A549 (cell line): Measurements from ENCODE around the gene ERRFI1. TPM values are rescaled to one million over a fixed set of nuclear protein-coding genes. Genes with fewer than 3 reads are reported as not detected.
A peak's percentile ranks its signal among the peaks of the same experiment; 100 is the strongest.
"Not testable (repeated sequence)": the region's sequence is repeated elsewhere in the genome, so short reads cannot be mapped to it uniquely, and the experiment has no call there.

ENCODE experiments used
- ATAC-seq, 2 experiments: fragments of 200-7000 bp in 1 of 2; fragments of >200 bp in 1 of 2; cut with Nextera tagmentation in 1 of 2; cut with Tn5 transposase in 1 of 2; 3 replicates each; pipeline versions ENCODE4 v1.8.0 to v1.9.1; 2018 to 2020; ENCODE audit warnings: mild to moderate bottlenecking in 1 of 2, moderate library complexity in 1 of 2
- CTCF ChIA-PET: fragments of 300-600 bp; sonication (Branson Sonifier 250); formaldehyde crosslinking; extraction: SDS; loops from one replicate; lab custom pipeline; 2021; ENCODE audit warnings: antibody characterized with exemption, inconsistent platforms; lab: Yijun Ruan, JAX
- POLR2A ChIA-PET: fragments of 350-600 bp; formaldehyde crosslinking; extraction: SDS; loops from one replicate; lab custom pipeline; 2021; ENCODE audit warnings: antibody characterized with exemption, inconsistent platforms; lab: Yijun Ruan, JAX
- DNase-seq, 2 experiments: peaks; one replicate each; pipeline versions ENCODE4 v3.0.0 to v3.0.0-alpha.2; 2011 to 2016; ENCODE audit warnings: low read depth in 1 of 2, low spot score in 1 of 2
- FAIRE-seq: peaks from 2 replicates; lab custom pipeline; 2011; peaks lifted over from hg19 to GRCh38; lab: Jason Lieb, UNC
- H3K27ac ChIP-seq, 2 experiments: fragments of >200 bp; sonication (Bioruptor Twin); formaldehyde crosslinking; 3 replicates each; pipeline ENCODE4 v1.5.1; 2016 to 2017
- H3K4me1 ChIP-seq: fragments of >200 bp; sonication (Bioruptor Twin); formaldehyde crosslinking; 3 replicates; pipeline ENCODE4 v1.6.1; 2016
- H3K4me2 ChIP-seq: fragments of >200 bp; sonication (Bioruptor Twin); formaldehyde crosslinking; 3 replicates; pipeline ENCODE4 v1.6.1; 2016
- H3K4me3 ChIP-seq: fragments of >200 bp; sonication (Bioruptor Twin); formaldehyde crosslinking; 3 replicates; pipeline ENCODE4 v1.5.1; 2016
- H3K9me3 ChIP-seq: fragments of >200 bp; sonication (Bioruptor Twin); formaldehyde crosslinking; 3 replicates; pipeline ENCODE4 v1.6.1; 2016
- CHD2 ChIP-seq: fragments of 150-350 bp; IDR thresholded peaks from 2 replicates; pipeline ENCODE4 v1.6.1; 2014; ENCODE audit warnings: low read length; ENCODE audit not compliant: partially characterized antibody
- FOXS1 ChIP-seq: fragments of 250-450 bp; sonication (Bioruptor Pico); IDR thresholded peaks from 2 replicates; pipeline ENCODE4 v1.5.0; 2020; ENCODE audit warnings: mild to moderate bottlenecking, moderate library complexity
- HDAC2 ChIP-seq: fragments of 200-600 bp; sonication (generic); IDR thresholded peaks from 2 replicates; pipeline ENCODE4 v1.6.1; 2016
- HEYL ChIP-seq: fragments of 250-450 bp; sonication (Bioruptor Pico); IDR thresholded peaks from 2 replicates; pipeline ENCODE4 v1.8.0; 2021; ENCODE audit warnings: mild to moderate bottlenecking, moderate library complexity
- JUNB ChIP-seq: fragments of >200 bp; sonication (Bioruptor Twin); formaldehyde crosslinking; IDR thresholded peaks from 2 replicates; pipeline ENCODE4 v1.6.1; 2016
- NPAS2 ChIP-seq: fragments of 250-450 bp; sonication (Bioruptor Pico); IDR thresholded peaks from 2 replicates; pipeline ENCODE4 v1.8.0; 2022; ENCODE audit warnings: mild to moderate bottlenecking, moderate library complexity, borderline replicate concordance
- POLR2A ChIP-seq: IDR thresholded peaks from 2 replicates; pipeline ENCODE4 v1.6.1; 2012; ENCODE audit warnings: mild to moderate bottlenecking, low read length
- POLR2AphosphoS2 ChIP-seq: conservative IDR thresholded peaks from 2 replicates; pipeline ENCODE4 v1.6.1; 2012; ENCODE audit warnings: low read length, improper control_type of control experiment, inconsistent platforms
- RCOR1 ChIP-seq: fragments of 150-350 bp; IDR thresholded peaks from 2 replicates; pipeline ENCODE4 v1.6.1; 2014; ENCODE audit warnings: antibody characterized with exemption, low read length, low read depth
- TFCP2L1 ChIP-seq: fragments of 250-450 bp; sonication (Bioruptor Pico); IDR thresholded peaks from 2 replicates; pipeline ENCODE4 v1.5.0; 2021; ENCODE audit warnings: mild to moderate bottlenecking
- ZFP36 ChIP-seq: fragments of 450-650 bp; IDR thresholded peaks from 2 replicates; pipeline ENCODE4 v1.6.1; 2014; ENCODE audit warnings: borderline replicate concordance; ENCODE audit not compliant: partially characterized antibody
- ZSCAN20 ChIP-seq: fragments of 250-450 bp; sonication (Bioruptor Pico); IDR thresholded peaks from 2 replicates; pipeline ENCODE4 v1.8.0; 2022; ENCODE audit warnings: mild to moderate bottlenecking, moderate library complexity
- WGBS: methylation state at CpG from one replicate; pipeline ENCODE4 v1.1.6; 2017; ENCODE audit errors: missing lambda C conversion rate; 5-methylcytosine and 5-hydroxymethylcytosine counted together
- polyA plus RNA-seq, 4 experiments: library from polyadenylated mRNA; depleted of rRNA in 3 of 4; stranded (reverse); fragments of >200 nt; fragmentation: RNase III in 1 of 4; extraction: RNeasy Plus Mini Kit Qiagen cat#74134 plus additional on column Dnase treatment in 1 of 4; gene quantifications; 2 replicates in 3 of 4; 3 replicates in 1 of 4; pipeline ENCODE4 v1.2.3, GENCODE V29; 2011 to 2017
- TF ChIP-seq, protein P1 (sequence below): fragments of 250-450 bp; sonication (Bioruptor Pico); IDR thresholded peaks from 2 replicates; pipeline ENCODE4 v1.5.0; 2021; ENCODE audit warnings: mild to moderate bottlenecking, moderate library complexity, borderline replicate concordance

Gene ERRFI1
- polyA plus RNA-seq, 2 of the 4 experiments (the other 2 are of a cell fraction), result 51.0 to 217 TPM

- TF ChIP-seq, protein P1, sequence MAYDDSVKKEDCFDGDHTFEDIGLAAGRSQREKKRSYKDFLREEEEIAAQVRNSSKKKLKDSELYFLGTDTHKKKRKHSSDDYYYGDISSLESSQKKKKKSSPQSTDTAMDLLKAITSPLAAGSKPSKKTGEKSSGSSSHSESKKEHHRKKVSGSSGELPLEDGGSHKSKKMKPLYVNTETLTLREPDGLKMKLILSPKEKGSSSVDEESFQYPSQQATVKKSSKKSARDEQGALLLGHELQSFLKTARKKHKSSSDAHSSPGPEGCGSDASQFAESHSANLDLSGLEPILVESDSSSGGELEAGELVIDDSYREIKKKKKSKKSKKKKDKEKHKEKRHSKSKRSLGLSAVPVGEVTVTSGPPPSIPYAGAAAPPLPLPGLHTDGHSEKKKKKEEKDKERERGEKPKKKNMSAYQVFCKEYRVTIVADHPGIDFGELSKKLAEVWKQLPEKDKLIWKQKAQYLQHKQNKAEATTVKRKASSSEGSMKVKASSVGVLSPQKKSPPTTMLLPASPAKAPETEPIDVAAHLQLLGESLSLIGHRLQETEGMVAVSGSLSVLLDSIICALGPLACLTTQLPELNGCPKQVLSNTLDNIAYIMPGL (CRISPR knock-in tag), result no peak
Measured at GRCh38 chr1:7967651-7968050, 58.5 kb downstream of the ERRFI1 start (continued).

GRCh38 chr1:7967196-7967595, 58.9 kb downstream of the ERRFI1 start:
- ATAC-seq (no peak), FAIRE-seq (no peak), DNase-seq (no peak)
- WGBS, result 84% methylated on average over 1 of the region's 1 CpG
- Histone ChIP-seq H3K9me3 (no peaks in the 10 kb centered on the region), H3K4me2 (no peak overlapping the region), H3K4me1 (peaks cover 7% of the 10 kb centered on the region; the same call in 1 of the 3 replicates), H3K27ac (no peak overlapping the region), H3K4me3 (no peak overlapping the region)
- ChIA-PET CTCF (interaction anchor here (1.0 to 1.9 kb wide), 2 partner anchors 8 to 347 kb away, joined by 3 to 9 read pairs; no protein-coding TSS in a partner anchor), POLR2A (no interaction called here)
- no peak for TF ChIP-seq NPAS2
- TF ChIP-seq HDAC2, result no peak
- no peak for TF ChIP-seq POLR2A
- TF ChIP-seq RCOR1, result no peak

GRCh38 chr1:7964476-7964875, 61.6 kb downstream of the ERRFI1 start:
- ATAC-seq (no peak), DNase-seq (no peak), FAIRE-seq (no peak)
- WGBS, result 82% methylated on average over 3 of the region's 3 CpGs
- Histone ChIP-seq H3K4me1 (peaks cover 10% of the 10 kb centered on the region; the same call in 1 of the 3 replicates), H3K4me3 (no peak overlapping the region), H3K27ac (no peak overlapping the region), H3K4me2 (no peak overlapping the region), H3K9me3 (no peaks in the 10 kb centered on the region)
- TF ChIP-seq POLR2AphosphoS2 (no peak), FOXS1 (CRISPR knock-in tag) (no peak)
- CTCF ChIA-PET, result interaction anchor here (2.7 kb wide), 1 partner anchor 10 kb away, joined by 16 read pairs; no protein-coding TSS in a partner anchor
- POLR2A ChIA-PET, result no interaction called here

DNA sequence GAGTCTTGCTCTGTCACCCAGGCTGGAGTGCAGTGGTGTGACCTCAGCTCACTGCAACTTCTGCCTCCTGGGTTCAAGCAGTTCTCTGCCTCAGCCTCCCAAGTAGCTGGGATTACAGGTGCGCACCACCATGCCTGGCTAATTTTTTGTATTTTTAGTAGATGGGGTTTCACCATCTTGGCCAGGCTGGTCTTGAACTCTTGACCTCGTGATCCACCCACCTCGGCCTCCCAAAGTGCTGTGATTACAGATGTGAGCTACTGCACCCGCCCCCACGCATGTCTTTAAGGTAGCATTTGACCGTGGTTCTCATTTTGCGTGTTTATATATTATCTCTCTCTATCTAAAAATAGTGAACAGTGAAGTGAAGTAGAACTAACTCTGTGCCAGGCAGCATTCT, 62.3 kb downstream of the ERRFI1 start:
- H3K4me2 ChIP-seq, DNase-seq, H3K4me3 ChIP-seq, ATAC-seq, POLR2A ChIA-PET, H3K27ac ChIP-seq, FAIRE-seq, H3K4me1 ChIP-seq, H3K9me3 ChIP-seq: not testable (repeated sequence)
- CTCF ChIA-PET, result interaction anchor here (1.6 to 2.7 kb wide), 2 partner anchors 9 to 11 kb away, joined by 3 to 16 read pairs; no protein-coding TSS in a partner anchor
- WGBS, result 91% methylated on average over 7 of the region's 7 CpGs

- H3K27ac ChIP-seq, FAIRE-seq, H3K4me1 ChIP-seq, H3K4me3 ChIP-seq, ATAC-seq, H3K9me3 ChIP-seq, POLR2A ChIA-PET, DNase-seq: not testable (repeated sequence)
- CTCF ChIA-PET, result interaction anchor here (0.6 to 2.7 kb wide), 3 partner anchors 10 to 18 kb away, joined by 3 to 16 read pairs (median 3); no protein-coding TSS in a partner anchor
- 97% methylated on average over 8 of the region's 12 CpGs for WGBS
- H3K4me2 ChIP-seq, result peak overlapping the region; percentile 84; the same call in 2 of the 3 replicates
Measured at GRCh38 chr1:7963378-7963730, 62.8 kb downstream of the ERRFI1 start.

DNA sequence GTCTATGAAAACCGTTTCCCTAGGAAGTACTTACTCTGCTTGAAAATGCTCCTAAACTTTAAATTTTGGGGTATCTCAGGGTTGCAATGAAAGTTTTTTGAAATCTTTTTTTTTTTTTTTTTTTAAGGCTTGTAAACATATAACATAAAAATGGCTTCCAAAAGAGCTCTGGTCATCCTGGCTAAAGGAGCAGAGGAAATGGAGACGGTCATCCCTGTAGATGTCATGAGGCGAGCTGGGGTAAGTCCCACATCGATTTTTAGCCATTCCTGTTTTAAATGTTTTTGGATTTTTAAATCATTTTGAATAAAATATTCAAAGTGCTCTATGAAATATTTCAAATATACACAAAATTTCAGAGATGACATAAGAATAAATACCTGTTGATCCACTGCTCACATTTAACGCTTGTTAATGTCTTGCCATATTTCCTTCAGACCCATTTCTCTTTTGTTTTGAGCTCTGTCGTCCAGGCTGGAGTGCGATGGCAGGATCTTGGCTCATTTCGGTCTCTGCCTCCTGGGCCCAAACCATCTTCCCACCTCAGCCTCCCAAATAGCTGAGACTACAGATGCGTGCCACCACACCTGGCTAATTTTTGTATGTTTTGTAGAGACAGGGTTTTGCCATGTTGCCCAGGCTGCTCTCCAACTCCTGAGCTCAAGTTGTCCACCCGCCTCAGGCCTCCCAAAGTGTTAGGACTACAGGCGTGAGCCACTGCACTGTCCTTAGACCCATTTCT, 63.3 kb downstream of the ERRFI1 start:
- Histone ChIP-seq H3K27ac (peak overlapping the region; percentile 91 to 99; a peak in 4 of 6 replicates), H3K9me3 (no peaks in the 10 kb centered on the region), H3K4me2 (peak overlapping the region; percentile 84)
- no peak for ATAC-seq
- 81% methylated on average over 11 of the region's 11 CpGs for WGBS
- TF ChIP-seq ZFP36 (no peak), HEYL (no peak), TFCP2L1 (no peak), CHD2 (no peak), JUNB (no peak), ZSCAN20 (CRISPR knock-in tag) (no peak)
- TF ChIP-seq, all 56 proteins: peak for 0
- Histone ChIP-seq H3K4me1 (peaks cover 10% of the 10 kb centered on the region; the same call in 1 of the 3 replicates), H3K4me3 (peak overlapping the region; percentile 96)
- no peak for DNase-seq
- FAIRE-seq, result no peak
- ChIA-PET CTCF (interaction anchor here (0.6 to 2.7 kb wide), 5 partner anchors 10 to 367 kb away, joined by 3 to 16 read pairs (median 3); no protein-coding TSS in a partner anchor), POLR2A (interaction anchor here (0.6 to 0.7 kb wide), 2 partner anchors 44 to 297 kb away, joined by 3 read pairs; no protein-coding TSS in a partner anchor)
